H9 (cell line): ENCODE measurements around the gene CERK. TPM values are rescaled to one million over a fixed set of nuclear protein-coding genes. Genes with fewer than 3 reads are reported as not detected.

ENCODE experiments used
- DNase-seq: peaks from one replicate; pipeline ENCODE4 v3.0.0-alpha.2; 2017
- H2AFZ ChIP-seq: one replicate; pipeline ENCODE4 v1.6.1; 2013; ENCODE audit warnings: mild to moderate bottlenecking, low read length, control low read depth, moderate library complexity
- H2AK5ac ChIP-seq: 2 replicates; pipeline ENCODE4 v1.6.1; 2013; ENCODE audit warnings: low read length, control low read depth, mixed read lengths; ENCODE audit not compliant: insufficient read length
- H2BK120ac ChIP-seq: one replicate; pipeline ENCODE4 v1.6.1; 2013; ENCODE audit warnings: low read depth, mild to moderate bottlenecking, low read length, control low read depth, inconsistent platforms; ENCODE audit not compliant: poor library complexity, severe bottlenecking
- H2BK12ac ChIP-seq: 2 replicates; pipeline ENCODE4 v1.6.1; 2013; ENCODE audit warnings: low read length, control low read depth, mixed read lengths, low read depth; ENCODE audit not compliant: insufficient read length
- H2BK15ac ChIP-seq: 2 replicates; pipeline ENCODE4 v1.6.1; 2013; ENCODE audit warnings: low read depth, low read length, control low read depth
- H2BK20ac ChIP-seq: one replicate; pipeline ENCODE4 v1.6.1; 2013; ENCODE audit warnings: low read depth, mild to moderate bottlenecking, low read length, control low read depth, inconsistent platforms; ENCODE audit not compliant: poor library complexity, severe bottlenecking
- H2BK5ac ChIP-seq: 2 replicates; pipeline ENCODE4 v1.6.1; 2013; ENCODE audit warnings: low read length, control low read depth, mixed read lengths; ENCODE audit not compliant: insufficient read length
- H3K14ac ChIP-seq: 2 replicates; pipeline ENCODE4 v1.6.1; 2013; ENCODE audit warnings: low read length, control low read depth; ENCODE audit not compliant: insufficient read depth
- H3K18ac ChIP-seq: 2 replicates; pipeline ENCODE4 v1.6.1; 2013; ENCODE audit warnings: low read depth, mild to moderate bottlenecking, mixed read lengths, low read length, control low read depth; ENCODE audit not compliant: insufficient read length
- H3K23ac ChIP-seq: 2 replicates; pipeline ENCODE4 v1.6.1; 2013; ENCODE audit warnings: low read length, control low read depth, mixed read lengths, low read depth; ENCODE audit not compliant: insufficient read length
- H3K23me2 ChIP-seq: 2 replicates; pipeline ENCODE4 v1.6.1; 2013; ENCODE audit warnings: low read depth, mild to moderate bottlenecking, mixed read lengths, low read length, control low read depth; ENCODE audit not compliant: insufficient read length, poor library complexity, severe bottlenecking
- H3K27ac ChIP-seq: 2 replicates; pipeline ENCODE4 v1.5.1; 2013; ENCODE audit warnings: low read length, control low read depth, mixed read lengths, low read depth; ENCODE audit not compliant: insufficient read length
- H3K27me3 ChIP-seq: 2 replicates; pipeline ENCODE4 v1.6.1; 2013; ENCODE audit warnings: low read length, control low read depth, inconsistent platforms; ENCODE audit not compliant: insufficient read depth
- H3K4ac ChIP-seq: 2 replicates; pipeline ENCODE4 v1.6.1; 2013; ENCODE audit warnings: low read depth, mild to moderate bottlenecking, control low read depth, inconsistent platforms, low read length, moderate library complexity
- H3K4me1 ChIP-seq: 2 replicates; pipeline ENCODE4 v1.6.1; 2013; ENCODE audit warnings: low read length, control low read depth, inconsistent platforms; ENCODE audit not compliant: insufficient read depth
- H3K4me2 ChIP-seq: 2 replicates; pipeline ENCODE4 v1.6.1; 2013; ENCODE audit warnings: low read length, control low read depth, mixed read lengths; ENCODE audit not compliant: insufficient read length, insufficient read depth
- H3K56ac ChIP-seq: 2 replicates; pipeline ENCODE4 v1.6.1; 2013; ENCODE audit warnings: low read depth, mild to moderate bottlenecking, mixed read lengths, low read length, control low read depth; ENCODE audit not compliant: insufficient read length
- H3K79me1 ChIP-seq: 2 replicates; pipeline ENCODE4 v1.6.1; 2013; ENCODE audit warnings: low read depth, mild to moderate bottlenecking, moderate library complexity, low read length, control low read depth, inconsistent platforms; ENCODE audit not compliant: insufficient read depth, poor library complexity, severe bottlenecking
- H3K79me2 ChIP-seq: 2 replicates; pipeline ENCODE4 v1.6.1; 2013; ENCODE audit warnings: low read length, control low read depth, inconsistent platforms; ENCODE audit not compliant: insufficient read depth
- H3K9ac ChIP-seq: 2 replicates; pipeline ENCODE4 v1.6.1; 2013; ENCODE audit warnings: low read length, control low read depth, mixed read lengths; ENCODE audit not compliant: insufficient read length; ENCODE audit errors: extremely low read depth
- H3K9me3 ChIP-seq: one replicate; pipeline ENCODE4 v1.6.1; 2013; ENCODE audit warnings: low read depth, low read length, inconsistent platforms; ENCODE audit not compliant: control insufficient read depth
- H3T11ph ChIP-seq: one replicate; pipeline ENCODE4 v1.6.1; 2013; ENCODE audit warnings: mild to moderate bottlenecking, low read length, control low read depth, inconsistent platforms
- H4K20me1 ChIP-seq: one replicate; pipeline ENCODE4 v1.6.1; 2013; ENCODE audit not compliant: control insufficient read depth, insufficient read length, insufficient read depth
- H4K5ac ChIP-seq: 2 replicates; pipeline ENCODE4 v1.6.1; 2013; ENCODE audit warnings: low read depth, mild to moderate bottlenecking, mixed read lengths, low read length, control low read depth; ENCODE audit not compliant: insufficient read length
- H4K8ac ChIP-seq: replicated peaks from 2 replicates; pipeline ENCODE4 v1.6.1; 2013; ENCODE audit warnings: low read length, control low read depth, mixed read lengths, low read depth; ENCODE audit not compliant: insufficient read length
- H4K91ac ChIP-seq: 2 replicates; pipeline ENCODE4 v1.6.1; 2013; ENCODE audit warnings: low read depth, mild to moderate bottlenecking, moderate library complexity, mixed read lengths, low read length, control low read depth; ENCODE audit not compliant: insufficient read length
- H3K27ac Mint-ChIP-seq, 3 experiments: 2 replicates in 2 of 3; 3 replicates in 1 of 3; pipeline ENCODE4 v1.8.0; 2020 to 2021; ENCODE audit warnings: mixed read lengths in 3 of 3, mild to moderate bottlenecking in 1 of 3, moderate library complexity in 1 of 3
- H3K27me3 Mint-ChIP-seq: 2 replicates; pipeline ENCODE4 v1.8.0; 2021; ENCODE audit warnings: low read depth, mild to moderate bottlenecking, moderate library complexity, mixed read lengths
- H3K36me3 Mint-ChIP-seq, 3 experiments: 2 replicates in 2 of 3; 3 replicates in 1 of 3; pipeline ENCODE4 v1.8.0; 2020 to 2021; ENCODE audit warnings: low read depth in 3 of 3, mixed read lengths in 3 of 3; ENCODE audit not compliant: insufficient read depth in 1 of 3
- H3K4me1 Mint-ChIP-seq, 2 experiments: 2 replicates each; pipeline ENCODE4 v1.8.0; 2020; ENCODE audit warnings: mixed read lengths in 2 of 2
- H3K4me3 Mint-ChIP-seq, 2 experiments: 2 replicates in 1 of 2; 3 replicates in 1 of 2; pipeline ENCODE4 v1.8.0; 2020 to 2021; ENCODE audit warnings: mild to moderate bottlenecking in 2 of 2, mixed read lengths in 2 of 2, moderate library complexity in 1 of 2
- H3K9me3 Mint-ChIP-seq, 2 experiments: 2 replicates in 1 of 2; 3 replicates in 1 of 2; pipeline ENCODE4 v1.8.0; 2020; ENCODE audit warnings: mild to moderate bottlenecking in 2 of 2, mixed read lengths in 2 of 2, moderate library complexity in 1 of 2
- whole genome bisulfite sequencing: extraction: QIAGEN DNeasy Blood & Tissue Kit; methylation state at CpG from one replicate; pipeline ENCODE4 v1.1.7; 2013; ENCODE audit warnings: missing lambda C conversion rate, low lambda C conversion rate, mixed read lengths; ENCODE audit not compliant: insufficient read length; ENCODE audit errors: extremely low coverage; 5-methylcytosine and 5-hydroxymethylcytosine counted together
- total RNA-seq: library from RNA; stranded (reverse); gene quantifications from 2 replicates; pipeline ENCODE4 v1.2.1, GENCODE V29; 2021
- TF ChIP-seq, protein P1 (sequence below): fragments of 200-600 bp; sonication (generic); conservative IDR thresholded peaks from 3 replicates; pipeline ENCODE4 v1.8.0; 2021; ENCODE audit warnings: antibody characterized with exemption, mild to moderate bottlenecking

The CERK gene
- total RNA-seq, 1 experiment from 2014 or later, result 47.1 TPM

DNA sequence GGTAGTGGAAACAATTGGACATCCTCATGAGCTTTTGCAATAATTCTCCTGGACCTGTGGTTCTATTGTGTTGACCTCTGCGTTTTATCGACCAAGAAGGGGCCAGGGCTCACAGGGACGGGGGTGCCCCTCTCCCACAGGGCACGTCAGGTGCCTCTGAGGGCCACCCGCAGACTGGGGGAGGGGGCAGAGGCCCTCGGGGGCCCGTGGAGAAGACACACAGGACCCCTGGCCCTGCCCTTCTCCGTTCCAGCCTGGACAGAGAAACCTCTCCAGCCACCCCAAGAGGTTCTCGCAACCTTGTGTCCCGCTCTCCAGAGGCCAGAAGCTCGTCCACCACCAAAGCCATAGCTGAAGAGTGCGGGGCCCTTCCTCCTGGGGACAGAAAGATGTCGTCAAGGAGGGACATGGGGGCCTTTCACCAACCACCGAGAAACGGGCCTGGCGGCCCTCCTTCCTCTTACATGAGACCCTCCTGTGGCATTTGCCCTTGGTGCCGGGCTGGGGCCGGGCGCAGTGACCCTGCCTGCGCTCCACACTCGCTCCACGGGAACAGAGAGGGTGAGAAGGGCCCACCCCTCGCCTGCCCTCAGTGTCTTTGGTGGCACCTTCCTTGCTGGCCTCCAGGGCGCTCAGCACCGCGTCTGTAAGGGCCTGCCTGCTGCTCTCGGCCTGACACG is 60.6 kb downstream of the CERK start:
- Histone ChIP-seq H2AFZ (no peak overlapping the region), H2BK20ac (no peak overlapping the region), H3K4me2 (no peak overlapping the region), H3K23ac (no peak overlapping the region), H3T11ph (no peak overlapping the region), H4K8ac (no peak overlapping the region), H3K9ac (no peak overlapping the region), H3K23me2 (no peaks in the 10 kb centered on the region), H3K14ac (no peak overlapping the region), H3K56ac (no peak overlapping the region), H2AK5ac (no peak overlapping the region), H4K20me1 (no peaks in the 10 kb centered on the region), H3K18ac (no peak overlapping the region), H3K79me1 (no peaks in the 10 kb centered on the region), H3K4ac (no peak overlapping the region), H2BK15ac (no peak overlapping the region), H3K4me1 (no peaks in the 10 kb centered on the region; the same call in 1 of the 2 replicates), H3K9me3 (no peaks in the 10 kb centered on the region), H3K27ac (no peak overlapping the region), H3K27me3 (no peaks in the 10 kb centered on the region), H4K91ac (no peak overlapping the region), H2BK120ac (no peak overlapping the region), H3K79me2 (no peaks in the 10 kb centered on the region), H4K5ac (no peak overlapping the region), H2BK5ac (no peak overlapping the region), H2BK12ac (no peak overlapping the region)
- no peaks in the 10 kb centered on the region for H3K9me3 Mint-ChIP-seq
- TF ChIP-seq, protein P1, sequence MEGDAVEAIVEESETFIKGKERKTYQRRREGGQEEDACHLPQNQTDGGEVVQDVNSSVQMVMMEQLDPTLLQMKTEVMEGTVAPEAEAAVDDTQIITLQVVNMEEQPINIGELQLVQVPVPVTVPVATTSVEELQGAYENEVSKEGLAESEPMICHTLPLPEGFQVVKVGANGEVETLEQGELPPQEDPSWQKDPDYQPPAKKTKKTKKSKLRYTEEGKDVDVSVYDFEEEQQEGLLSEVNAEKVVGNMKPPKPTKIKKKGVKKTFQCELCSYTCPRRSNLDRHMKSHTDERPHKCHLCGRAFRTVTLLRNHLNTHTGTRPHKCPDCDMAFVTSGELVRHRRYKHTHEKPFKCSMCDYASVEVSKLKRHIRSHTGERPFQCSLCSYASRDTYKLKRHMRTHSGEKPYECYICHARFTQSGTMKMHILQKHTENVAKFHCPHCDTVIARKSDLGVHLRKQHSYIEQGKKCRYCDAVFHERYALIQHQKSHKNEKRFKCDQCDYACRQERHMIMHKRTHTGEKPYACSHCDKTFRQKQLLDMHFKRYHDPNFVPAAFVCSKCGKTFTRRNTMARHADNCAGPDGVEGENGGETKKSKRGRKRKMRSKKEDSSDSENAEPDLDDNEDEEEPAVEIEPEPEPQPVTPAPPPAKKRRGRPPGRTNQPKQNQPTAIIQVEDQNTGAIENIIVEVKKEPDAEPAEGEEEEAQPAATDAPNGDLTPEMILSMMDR, result no peak
- H3K4me1 Mint-ChIP-seq, result 0 out of 4 replicates have a peak, but pooled peaks cover 0 to under 1% of the 10 kb centered on the region in 2 experiments
- H3K36me3 Mint-ChIP-seq, result 0 out of 7 replicates have a peak, but pooled peaks cover 0 to 3% (median 0%) of the 10 kb centered on the region in 3 experiments
- H3K27me3 Mint-ChIP-seq, result no peaks in the 10 kb centered on the region
- no peak overlapping the region for H3K4me3 Mint-ChIP-seq
- no CpG with 5 or more reads among the region's 28 CpGs for WGBS
- H3K27ac Mint-ChIP-seq, result peak overlapping the region in 2 of 3 experiments; percentile 65 to 85; a peak in 3 of 7 replicates
- no peak for DNase-seq
